HFF-Myc (cell line): ENCODE results near the gene AAMDC.
"Not testable (repeated sequence)": the region's sequence is repeated elsewhere in the genome, so short reads cannot be mapped to it uniquely, and the experiment has no call there.

Source experiments
- DNase-seq: peaks from one replicate; pipeline ENCODE4 v3.0.0-alpha.2; 2011; ENCODE audit warnings: low read depth; ENCODE audit errors: extremely low read depth
- H3K4me3 ChIP-seq: replicated peaks from 2 replicates; pipeline ENCODE4 v1.5.1; 2011; ENCODE audit warnings: low read depth, mild to moderate bottlenecking, control low read depth, low read length
- CTCF ChIP-seq: IDR thresholded peaks from 2 replicates; pipeline ENCODE4 v1.5.1; 2012; ENCODE audit warnings: mild to moderate bottlenecking, low read depth, low read length, control low read depth; ENCODE audit errors: missing control alignments

The AAMDC gene

GRCh38 chr11:77833302-77833701 lies 12.4 kb downstream of the AAMDC start:
- DNase-seq: no peak
- no peak for TF ChIP-seq CTCF
- no peak overlapping the region for H3K4me3 ChIP-seq

GRCh38 chr11:77842441-77843121 lies 21.6 kb downstream of the AAMDC start:
- no peak overlapping the region for H3K4me3 ChIP-seq
- no peak for DNase-seq
- TF ChIP-seq CTCF: no peak

- not testable (repeated sequence) for DNase-seq, H3K4me3 ChIP-seq
These were observed 22.8 kb downstream of the AAMDC start for GRCh38 chr11:77843700-77844099.

- no peak for TF ChIP-seq CTCF
- no peak overlapping the region for H3K4me3 ChIP-seq
- no peak for DNase-seq
These were observed 30.6 kb downstream of the AAMDC start for GRCh38 chr11:77851503-77851902.

- no peak overlapping the region for H3K4me3 ChIP-seq
- no peak for TF ChIP-seq CTCF
- no peak for DNase-seq
These were observed 33.9 kb downstream of the AAMDC start for GRCh38 chr11:77854838-77855237.

GRCh38 chr11:77857906-77858457 lies 37.0 kb downstream of the AAMDC start:
- DNase-seq, H3K4me3 ChIP-seq: not testable (repeated sequence)

GRCh38 chr11:77861444-77861843 lies 40.5 kb downstream of the AAMDC start:
- not testable (repeated sequence) for DNase-seq

GRCh38 chr11:77865805-77866204 lies 44.9 kb downstream of the AAMDC start:
- no peak for DNase-seq
- no peak overlapping the region for H3K4me3 ChIP-seq
- TF ChIP-seq CTCF: no peak

More at GRCh38 chr11:77861444-77861843, 40.5 kb downstream of the AAMDC start:
- not testable (repeated sequence) for H3K4me3 ChIP-seq
